DOHH2 (cell line): Measurements from ENCODE around the gene RFC3.

Experiments used
- H3F3A ChIP-seq: fragments of 200-600 bp; sonication (generic), shearing (Covaris generic); 2 replicates; pipeline ENCODE4 v1.6.0; 2016; ENCODE audit warnings: antibody characterized with exemption, mild to moderate bottlenecking; ENCODE audit not compliant: control insufficient read depth, insufficient read depth
- H3K27ac ChIP-seq: fragments of 200-600 bp; sonication (generic); 2 replicates; pipeline ENCODE4 v1.5.1; 2014; ENCODE audit warnings: low read depth, mild to moderate bottlenecking, low read length, moderate library complexity
- H3K27me3 ChIP-seq: fragments of 200-600 bp; sonication (generic); 2 replicates; pipeline ENCODE4 v1.6.1; 2014; ENCODE audit warnings: mild to moderate bottlenecking, low read length, mixed read lengths; ENCODE audit not compliant: control insufficient read depth
- H3K36me3 ChIP-seq: fragments of 200-600 bp; sonication (generic); 2 replicates; pipeline ENCODE4 v1.6.1; 2014; ENCODE audit warnings: mild to moderate bottlenecking, low read length, moderate library complexity, mixed read lengths; ENCODE audit not compliant: control insufficient read depth
- H3K4me1 ChIP-seq: fragments of 200-600 bp; sonication (generic); 2 replicates; pipeline ENCODE4 v1.6.1; 2014; ENCODE audit warnings: mild to moderate bottlenecking, low read length, mixed read lengths; ENCODE audit not compliant: control insufficient read depth
- H3K4me2 ChIP-seq: fragments of 200-600 bp; sonication (generic); 2 replicates; pipeline ENCODE4 v1.6.0; 2014; ENCODE audit warnings: mild to moderate bottlenecking, low read length, moderate library complexity
- H3K4me3 ChIP-seq: fragments of 200-600 bp; sonication (generic); 2 replicates; pipeline ENCODE4 v1.5.1; 2014; ENCODE audit warnings: mild to moderate bottlenecking, low read length, mixed read lengths
- H3K79me2 ChIP-seq: fragments of 200-600 bp; sonication (generic); 2 replicates; pipeline ENCODE4 v1.6.1; 2014; ENCODE audit warnings: mild to moderate bottlenecking, low read length, mixed read lengths; ENCODE audit not compliant: control insufficient read depth
- H3K9me2 ChIP-seq: fragments of 200-600 bp; sonication (generic); replicated peaks from 2 replicates; pipeline ENCODE4 v1.6.1; 2014; ENCODE audit warnings: mild to moderate bottlenecking, low read length, mixed read lengths; ENCODE audit not compliant: control insufficient read depth
- H3K9me3 ChIP-seq: fragments of 200-600 bp; sonication (generic); 2 replicates; pipeline ENCODE4 v1.6.1; 2014; ENCODE audit warnings: antibody characterized with exemption, low read length, mixed read lengths; ENCODE audit not compliant: control insufficient read depth, insufficient read depth
- H4K20me1 ChIP-seq: fragments of 200-600 bp; sonication (generic); 2 replicates; pipeline ENCODE4 v1.6.0; 2014; ENCODE audit warnings: low read depth, mild to moderate bottlenecking, antibody characterized with exemption, low read length, moderate library complexity; ENCODE audit not compliant: control insufficient read depth, insufficient read depth
- EZH2phosphoT487 ChIP-seq: fragments of 200-600 bp; sonication (generic); IDR thresholded peaks from 2 replicates; pipeline ENCODE4 v1.6.1; 2017; ENCODE audit warnings: borderline replicate concordance, mild to moderate bottlenecking, antibody characterized with exemption, low read length, moderate library complexity, mixed read lengths
- TF ChIP-seq, protein P1 (sequence below): fragments of 200-600 bp; sonication (generic); IDR thresholded peaks from one replicate; pipeline ENCODE4 v1.5.1; 2014; ENCODE audit warnings: antibody characterized with exemption, mild to moderate bottlenecking, low read depth, low read length; ENCODE audit not compliant: poor library complexity, severe bottlenecking

Gene RFC3

GRCh38 chr13:33862016-33862415 lies 44.1 kb downstream of the RFC3 start:
- no peak overlapping the region for H3K4me2 ChIP-seq
- TF ChIP-seq, protein P1, sequence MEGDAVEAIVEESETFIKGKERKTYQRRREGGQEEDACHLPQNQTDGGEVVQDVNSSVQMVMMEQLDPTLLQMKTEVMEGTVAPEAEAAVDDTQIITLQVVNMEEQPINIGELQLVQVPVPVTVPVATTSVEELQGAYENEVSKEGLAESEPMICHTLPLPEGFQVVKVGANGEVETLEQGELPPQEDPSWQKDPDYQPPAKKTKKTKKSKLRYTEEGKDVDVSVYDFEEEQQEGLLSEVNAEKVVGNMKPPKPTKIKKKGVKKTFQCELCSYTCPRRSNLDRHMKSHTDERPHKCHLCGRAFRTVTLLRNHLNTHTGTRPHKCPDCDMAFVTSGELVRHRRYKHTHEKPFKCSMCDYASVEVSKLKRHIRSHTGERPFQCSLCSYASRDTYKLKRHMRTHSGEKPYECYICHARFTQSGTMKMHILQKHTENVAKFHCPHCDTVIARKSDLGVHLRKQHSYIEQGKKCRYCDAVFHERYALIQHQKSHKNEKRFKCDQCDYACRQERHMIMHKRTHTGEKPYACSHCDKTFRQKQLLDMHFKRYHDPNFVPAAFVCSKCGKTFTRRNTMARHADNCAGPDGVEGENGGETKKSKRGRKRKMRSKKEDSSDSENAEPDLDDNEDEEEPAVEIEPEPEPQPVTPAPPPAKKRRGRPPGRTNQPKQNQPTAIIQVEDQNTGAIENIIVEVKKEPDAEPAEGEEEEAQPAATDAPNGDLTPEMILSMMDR: no peak
- no peak for TF ChIP-seq EZH2phosphoT487

DNA sequence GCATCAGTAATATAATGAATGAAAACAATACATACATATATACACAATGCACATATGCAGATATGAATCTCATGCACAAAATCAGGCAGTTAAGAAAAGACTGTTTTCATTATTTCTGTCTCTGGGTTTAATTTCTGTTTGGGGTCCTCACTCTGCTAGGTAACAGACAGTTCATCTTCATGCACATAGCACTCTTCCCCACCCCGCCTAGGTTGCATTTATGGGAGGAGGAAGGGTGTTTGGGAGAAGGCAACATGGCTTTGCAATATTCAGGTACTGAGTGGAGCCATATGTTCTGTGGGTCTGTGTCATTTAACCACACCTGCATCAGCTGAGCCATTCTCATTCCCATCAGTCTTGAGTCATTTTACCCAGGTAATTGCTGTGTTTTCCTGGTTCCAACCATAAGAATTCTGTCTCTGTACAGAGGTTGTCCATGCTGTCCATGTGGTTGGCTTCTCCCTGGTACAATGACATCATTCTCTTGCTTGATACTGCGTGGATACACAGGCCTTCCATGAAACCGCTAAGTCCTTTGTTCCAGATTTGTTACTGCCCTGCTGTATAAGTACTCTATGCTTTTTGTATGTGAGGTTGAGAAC lies 45.3 kb downstream of the RFC3 start:
- Histone ChIP-seq H3K4me1 (peaks cover 18% of the 10 kb centered on the region), H3K9me2 (no peaks in the 10 kb centered on the region; the same call in 1 of the 2 replicates), H4K20me1 (no peaks in the 10 kb centered on the region), H3K79me2 (no peaks in the 10 kb centered on the region), H3K9me3 (no peaks in the 10 kb centered on the region), H3K27me3 (no peaks in the 10 kb centered on the region), H3K4me2 (no peak overlapping the region), H3K4me3 (no peak overlapping the region), H3K36me3 (no peaks in the 10 kb centered on the region), H3F3A (no peaks in the 10 kb centered on the region; the same call in none of the 2 replicates), H3K27ac (no peak overlapping the region)
- TF ChIP-seq, protein P1: no peak
- no peak for TF ChIP-seq EZH2phosphoT487

More at GRCh38 chr13:33862016-33862415, 44.1 kb downstream of the RFC3 start:
- Histone ChIP-seq H3K27me3 (no peaks in the 10 kb centered on the region), H3K9me2 (no peaks in the 10 kb centered on the region; the same call in 1 of the 2 replicates), H3K36me3 (no peaks in the 10 kb centered on the region), H3K27ac (no peak overlapping the region), H3K79me2 (no peaks in the 10 kb centered on the region), H4K20me1 (no peaks in the 10 kb centered on the region), H3K9me3 (no peaks in the 10 kb centered on the region), H3K4me1 (peaks cover 18% of the 10 kb centered on the region), H3F3A (no peaks in the 10 kb centered on the region; the same call in none of the 2 replicates), H3K4me3 (no peak overlapping the region)

DNA sequence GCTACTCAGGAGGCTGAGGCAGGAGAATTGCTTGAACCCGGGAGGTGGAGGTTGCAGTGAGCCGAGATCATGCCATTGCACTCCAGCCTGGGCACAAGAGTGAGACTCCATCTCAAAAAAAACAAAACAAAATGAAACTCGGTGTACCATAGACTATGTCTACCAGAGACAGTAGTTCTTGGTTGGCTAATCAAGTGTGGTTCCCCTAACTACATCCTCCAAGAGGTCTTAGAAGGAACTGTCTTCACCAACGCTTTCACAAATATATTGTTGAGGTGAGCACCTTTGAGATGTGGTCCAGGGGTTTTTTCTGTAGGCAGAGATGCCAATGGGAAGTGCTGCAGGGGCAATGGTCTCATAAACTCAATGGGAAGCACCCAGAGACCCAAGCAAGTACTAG lies 48.0 kb downstream of the RFC3 start:
- no peak for TF ChIP-seq EZH2phosphoT487
- TF ChIP-seq, protein P1: no peak
- peak overlapping the region; percentile 26 for H3K4me2 ChIP-seq

More for the DNA sequence above, 48.0 kb downstream of the RFC3 start:
- Histone ChIP-seq H3F3A (no peaks in the 10 kb centered on the region; the same call in 1 of the 2 replicates), H4K20me1 (no peaks in the 10 kb centered on the region), H3K4me1 (peaks cover 18% of the 10 kb centered on the region), H3K27ac (no peak overlapping the region), H3K36me3 (no peaks in the 10 kb centered on the region), H3K27me3 (no peaks in the 10 kb centered on the region), H3K9me3 (no peaks in the 10 kb centered on the region), H3K9me2 (no peaks in the 10 kb centered on the region; the same call in 1 of the 2 replicates), H3K79me2 (no peaks in the 10 kb centered on the region), H3K4me3 (no peak overlapping the region)
